CD4-positive, alpha-beta T cell (primary cell): ENCODE measurements around the gene NES. TPM values are rescaled to one million over a fixed set of nuclear protein-coding genes. Genes with fewer than 3 reads are reported as not detected.

Experiments used
- ATAC-seq: fragments of 200-7000 bp; cut with Tn5 transposase; one replicate; pipeline ENCODE4 v1.10.0; 2022; ENCODE audit warnings: mild to moderate bottlenecking; ENCODE audit not compliant: poor library complexity
- CTCF ChIA-PET: fragments of 350-600 bp; sonication (Branson Sonifier 250); formaldehyde crosslinking; loops from one replicate; lab custom pipeline; 2021; ENCODE audit warnings: antibody characterized with exemption, inconsistent platforms; lab: Charles Lee
- POLR2A ChIA-PET: fragments of 350-600 bp; sonication (Branson Sonifier 250); formaldehyde crosslinking; loops from one replicate; lab custom pipeline; 2021; ENCODE audit warnings: antibody characterized with exemption, inconsistent platforms; lab: Charles Lee
- DNase-seq, 14 experiments: peaks; one replicate each; pipeline ENCODE4 v3.0.0-alpha.2; 2013 to 2020; ENCODE audit warnings: mixed read lengths in 2 of 14
- H3K27ac ChIP-seq, 2 donors: one replicate each; pipeline versions ENCODE4 v1.5.1 to v1.7.0; 2013; ENCODE audit warnings: low read length in 2 of 2, low read depth in 1 of 2, mild to moderate bottlenecking in 1 of 2
- H3K27me3 ChIP-seq, 2 experiments: 1 replicate in 1 of 2; 2 replicates in 1 of 2; pipeline versions ENCODE4 v1.6.1 to v1.7.0; 2013; ENCODE audit warnings: low read length in 2 of 2, control low read depth in 1 of 2, mild to moderate bottlenecking in 1 of 2, moderate library complexity in 1 of 2; ENCODE audit not compliant: insufficient read depth in 2 of 2, control insufficient read depth in 1 of 2
- H3K36me3 ChIP-seq: one replicate; pipeline ENCODE4 v1.6.1; 2013; ENCODE audit warnings: low read length, control low read depth; ENCODE audit not compliant: insufficient read depth
- H3K4me1 ChIP-seq: one replicate; pipeline ENCODE4 v1.6.1; 2013; ENCODE audit warnings: low read length, control low read depth; ENCODE audit not compliant: insufficient read depth
- H3K4me3 ChIP-seq: one replicate; pipeline ENCODE4 v1.5.1; 2013; ENCODE audit warnings: mild to moderate bottlenecking, low read length, moderate library complexity
- H3K9me3 ChIP-seq, 2 experiments: 1 replicate in 1 of 2; 2 replicates in 1 of 2; pipeline versions ENCODE4 v1.6.1 to v1.7.0; 2013; ENCODE audit warnings: low read length in 2 of 2, mild to moderate bottlenecking in 2 of 2, control low read depth in 1 of 2, moderate library complexity in 1 of 2; ENCODE audit not compliant: control insufficient read depth in 1 of 2, insufficient read depth in 1 of 2
- H3K27ac Mint-ChIP-seq: one replicate; pipeline ENCODE4 v1.8.0; 2020; ENCODE audit warnings: mixed read lengths
- H3K27me3 Mint-ChIP-seq: one replicate; pipeline ENCODE4 v1.8.0; 2021; ENCODE audit warnings: mixed read lengths
- H3K36me3 Mint-ChIP-seq: one replicate; pipeline ENCODE4 v1.8.0; 2021; ENCODE audit warnings: low read depth, mixed read lengths
- H3K4me1 Mint-ChIP-seq: one replicate; pipeline ENCODE4 v1.8.0; 2021; ENCODE audit warnings: low read depth, mixed read lengths
- H3K4me3 Mint-ChIP-seq: one replicate; pipeline ENCODE4 v1.8.0; 2020; ENCODE audit warnings: mild to moderate bottlenecking, mixed read lengths
- H3K9me3 Mint-ChIP-seq: one replicate; pipeline ENCODE4 v1.8.0; 2020; ENCODE audit warnings: mixed read lengths
- CTCF ChIP-seq: fragments of 200-600 bp; IDR thresholded peaks from one replicate; pipeline ENCODE4 v1.8.0; 2022; ENCODE audit warnings: antibody characterized with exemption, mild to moderate bottlenecking
- intact Hi-C, 2 experiments: fragments of 100-400 bp; cut with DNase I in 1 of 2; cut with micrococcal nuclease in 1 of 2; formaldehyde crosslinking; loops; one replicate each; pipeline versions ENCODE4 v1.15.1 to v1.9.0; 2023 to 2025; cut with DNase I, micrococcal nuclease
- total RNA-seq, 174 experiments: library from RNA in 2 of 174; stranded (reverse) in 2 of 174; gene quantifications; one replicate each; pipeline ENCODE4 v1.2.3 and lab custom pipeline; 2021 to 2026

The NES gene
- total RNA-seq, 2 experiments from 2014 or later = not detected

GRCh38 chr1:156662800-156663055 is 14.5 kb downstream of the NES start:
- Mint-ChIP-seq H3K36me3 (no peaks in the 10 kb centered on the region), H3K4me3 (no peak overlapping the region), H3K27ac (no peak overlapping the region), H3K27me3 (peaks cover 5% of the 10 kb centered on the region), H3K4me1 (peaks cover 41% of the 10 kb centered on the region), H3K9me3 (no peaks in the 10 kb centered on the region)
- intact Hi-C loops = no loop called here
- no peak overlapping the region for H3K27ac ChIP-seq
- H3K4me1 ChIP-seq = peaks cover 43% of the 10 kb centered on the region
- ATAC-seq = no peak
- no peaks in the 10 kb centered on the region for H3K27me3 ChIP-seq
- CTCF ChIA-PET = no interaction called here
- H3K9me3 ChIP-seq = no peaks in the 10 kb centered on the region
- H3K36me3 ChIP-seq = no peaks in the 10 kb centered on the region
- no peak for DNase-seq
- POLR2A ChIA-PET = no interaction called here
- TF ChIP-seq CTCF = no peak
- H3K4me3 ChIP-seq = no peak overlapping the region

GRCh38 chr1:156662005-156662799 is 15.0 kb downstream of the NES start:
- intact Hi-C loops = no loop called here
- H3K4me3 Mint-ChIP-seq = no peak overlapping the region
- ChIA-PET POLR2A (interaction anchor here (0.8 kb wide), 1 partner anchor 19 kb away, joined by 3 read pairs; no protein-coding TSS in a partner anchor), CTCF (interaction anchor here (2.8 to 3.7 kb wide), 2 partner anchors 27 to 64 kb away, joined by 11 to 25 read pairs; no protein-coding TSS in a partner anchor)
- no peaks in the 10 kb centered on the region for H3K36me3 Mint-ChIP-seq
- H3K9me3 ChIP-seq = no peaks in the 10 kb centered on the region
- peaks cover 46% of the 10 kb centered on the region for H3K4me1 Mint-ChIP-seq
- no peak for TF ChIP-seq CTCF
- no peak overlapping the region for H3K27ac ChIP-seq
- peaks cover 0 to 2% of the 10 kb centered on the region in 2 experiments for H3K27me3 ChIP-seq
- H3K27me3 Mint-ChIP-seq = peaks cover 10% of the 10 kb centered on the region
- H3K4me3 ChIP-seq = no peak overlapping the region
- H3K9me3 Mint-ChIP-seq = no peaks in the 10 kb centered on the region
- peak overlapping the region; percentile 9 for H3K27ac Mint-ChIP-seq
- peaks cover 48% of the 10 kb centered on the region for H3K4me1 ChIP-seq
- DNase-seq = no peak
- ATAC-seq = no peak
- no peaks in the 10 kb centered on the region for H3K36me3 ChIP-seq

- Histone ChIP-seq H3K27me3 (peaks cover 14 to 16% of the 10 kb centered on the region in 2 experiments), H3K27ac (no peak overlapping the region), H3K4me3 (no peak overlapping the region), H3K36me3 (no peaks in the 10 kb centered on the region), H3K9me3 (no peaks in the 10 kb centered on the region), H3K4me1 (peaks cover 60% of the 10 kb centered on the region)
- no peaks in the 10 kb centered on the region for H3K9me3 Mint-ChIP-seq
- ChIA-PET CTCF (interaction anchor here (0.6 to 3.7 kb wide), 6 partner anchors 28 to 66 kb away, joined by 3 to 25 read pairs (median 4); no protein-coding TSS in a partner anchor), POLR2A (interaction anchor here (0.8 to 2.0 kb wide), 3 partner anchors 36 to 68 kb away, joined by 3 to 6 read pairs (median 4); partner anchors contain the start of genes ISG20L2 and METTL25B)
- no peak for TF ChIP-seq CTCF
- no peak for DNase-seq
- H3K27ac Mint-ChIP-seq = peak overlapping the region; percentile 21
- H3K4me1 Mint-ChIP-seq = peaks cover 56% of the 10 kb centered on the region
- peaks cover 24% of the 10 kb centered on the region for H3K27me3 Mint-ChIP-seq
- H3K36me3 Mint-ChIP-seq = no peaks in the 10 kb centered on the region
- H3K4me3 Mint-ChIP-seq = no peak overlapping the region
- no peak for ATAC-seq
- intact Hi-C loops = loop anchor here (1.0 to 2.0 kb wide), 2 partner anchors 66 kb away; no protein-coding TSS in a partner anchor
Observed at GRCh38 chr1:156660752-156661112, 16.5 kb downstream of the NES start.
